GM19099 (cell line): Measurements from ENCODE around the gene SDF4.
A peak's percentile ranks its signal among the peaks of the same experiment; 100 is the strongest.

Source experiments
- POLR2A ChIP-seq: IDR thresholded peaks from 3 replicates; pipeline ENCODE4 v1.6.1; 2011; ENCODE audit warnings: low read depth; ENCODE audit not compliant: insufficient read length; ENCODE audit errors: extremely low read depth

Gene SDF4

GRCh38 chr1:1264026-1264425, 32.2 kb upstream of the SDF4 start:
- TF ChIP-seq POLR2A: no peak

GRCh38 chr1:1262758-1263157, 31.0 kb upstream of the SDF4 start:
- TF ChIP-seq POLR2A: no peak

GRCh38 chr1:1262071-1262470, 30.3 kb upstream of the SDF4 start:
- TF ChIP-seq POLR2A: no peak

GRCh38 chr1:1260843-1261560, 29.2 kb upstream of the SDF4 start:
- TF ChIP-seq POLR2A: no peak

GRCh38 chr1:1259951-1260600, 28.3 kb upstream of the SDF4 start:
- no peak for TF ChIP-seq POLR2A

- no peak for TF ChIP-seq POLR2A
Measured at GRCh38 chr1:1259540-1259939, 27.7 kb upstream of the SDF4 start.

GRCh38 chr1:1259119-1259488, 27.3 kb upstream of the SDF4 start:
- no peak for TF ChIP-seq POLR2A

- no peak for TF ChIP-seq POLR2A
Measured at GRCh38 chr1:1256956-1257871, 25.4 kb upstream of the SDF4 start.

- no peak for TF ChIP-seq POLR2A
Measured at GRCh38 chr1:1255611-1256010, 23.8 kb upstream of the SDF4 start.

GRCh38 chr1:1255078-1255477, 23.3 kb upstream of the SDF4 start:
- no peak for TF ChIP-seq POLR2A

GRCh38 chr1:1254667-1254998, 22.8 kb upstream of the SDF4 start:
- TF ChIP-seq POLR2A: no peak

GRCh38 chr1:1253972-1254666, 22.3 kb upstream of the SDF4 start:
- TF ChIP-seq POLR2A: no peak

GRCh38 chr1:1253314-1253713, 21.5 kb upstream of the SDF4 start:
- no peak for TF ChIP-seq POLR2A

- peak; percentile 41 for TF ChIP-seq POLR2A
Measured at GRCh38 chr1:1250786-1251284, 19.0 kb upstream of the SDF4 start.

GRCh38 chr1:1247341-1247913, 15.6 kb upstream of the SDF4 start:
- TF ChIP-seq POLR2A: no peak

GRCh38 chr1:1246577-1247340, 15.0 kb upstream of the SDF4 start, which contains the start of gene C1QTNF12:
TSS of gene C1QTNF12 (minus strand) at chr1:1246722. CDS start at chr1:1246690, 32 bp downstream.
- no peak for TF ChIP-seq POLR2A
